Neural progenitor cell (in vitro differentiated cells): ENCODE measurements around the gene NADSYN1. TPM values are rescaled to one million over a fixed set of nuclear protein-coding genes. Genes with fewer than 3 reads are reported as not detected.
"Not testable (repeated sequence)": the region's sequence is repeated elsewhere in the genome, so short reads cannot be mapped to it uniquely, and the experiment has no call there.

ENCODE experiments used
- DNase-seq: peaks from one replicate; pipeline ENCODE4 v3.0.0-alpha.2; 2016; ENCODE audit warnings: low spot score
- H2AFZ ChIP-seq: fragments of 200-600 bp; sonication (generic); replicated peaks from 2 replicates; pipeline ENCODE4 v1.6.1; 2016; ENCODE audit warnings: antibody characterized with exemption
- H3F3A ChIP-seq: fragments of 200-600 bp; sonication (generic); 2 replicates; pipeline ENCODE4 v1.6.1; 2016; ENCODE audit warnings: antibody characterized with exemption, low read depth
- H3K27ac ChIP-seq: fragments of 200-600 bp; sonication (generic); 2 replicates; pipeline ENCODE4 v1.5.1; 2016; ENCODE audit warnings: mild to moderate bottlenecking
- H3K27me3 ChIP-seq: fragments of 200-600 bp; sonication (generic); 2 replicates; pipeline ENCODE4 v1.6.1; 2016; ENCODE audit warnings: mild to moderate bottlenecking, moderate library complexity
- H3K36me3 ChIP-seq: fragments of 200-600 bp; sonication (generic); 2 replicates; pipeline ENCODE4 v1.5.1; 2016
- H3K4me1 ChIP-seq: fragments of 200-600 bp; sonication (generic); 2 replicates; pipeline ENCODE4 v1.6.1; 2016; ENCODE audit warnings: mixed run types
- H3K4me2 ChIP-seq: fragments of 200-600 bp; sonication (generic); 2 replicates; pipeline ENCODE4 v1.6.1; 2016
- H3K4me3 ChIP-seq: fragments of 200-600 bp; sonication (generic); 2 replicates; pipeline ENCODE4 v1.5.1; 2016
- H3K79me2 ChIP-seq: fragments of 200-600 bp; sonication (generic); 2 replicates; pipeline ENCODE4 v1.6.1; 2016; ENCODE audit warnings: low read depth
- H3K9ac ChIP-seq: fragments of 200-600 bp; sonication (generic); 2 replicates; pipeline ENCODE4 v1.6.1; 2016
- H3K9me3 ChIP-seq: fragments of 200-600 bp; sonication (generic); 2 replicates; pipeline ENCODE4 v1.5.1; 2016; ENCODE audit warnings: low read depth
- H4K20me1 ChIP-seq: fragments of 200-600 bp; sonication (generic); 2 replicates; pipeline ENCODE4 v1.6.1; 2016; ENCODE audit warnings: low read depth
- H3K27ac Mint-ChIP-seq: 3 replicates; pipeline ENCODE4 v1.8.0; 2021; ENCODE audit warnings: mixed read lengths
- H3K27me3 Mint-ChIP-seq: 2 replicates; pipeline ENCODE4 v1.8.0; 2022; ENCODE audit warnings: low read depth, mild to moderate bottlenecking, inconsistent platforms, moderate library complexity, mixed read lengths; ENCODE audit not compliant: insufficient read depth
- H3K36me3 Mint-ChIP-seq: 3 replicates; pipeline ENCODE4 v1.8.0; 2021; ENCODE audit warnings: mixed read lengths
- H3K4me1 Mint-ChIP-seq: 3 replicates; pipeline ENCODE4 v1.8.0; 2021; ENCODE audit warnings: mixed read lengths
- H3K4me3 Mint-ChIP-seq: 3 replicates; pipeline ENCODE4 v1.8.0; 2021; ENCODE audit warnings: mild to moderate bottlenecking, moderate library complexity, mixed read lengths
- H3K9me3 Mint-ChIP-seq: 3 replicates; pipeline ENCODE4 v1.8.0; 2020; ENCODE audit warnings: mixed read lengths
- CTCF ChIP-seq: fragments of 200-600 bp; sonication (generic); IDR thresholded peaks from 2 replicates; pipeline ENCODE4 v1.5.1; 2017; ENCODE audit warnings: antibody characterized with exemption, mild to moderate bottlenecking
- EZH2 ChIP-seq: fragments of 200-600 bp; sonication (generic); IDR thresholded peaks from 2 replicates; pipeline ENCODE4 v1.6.1; 2017; ENCODE audit warnings: antibody characterized with exemption, mild to moderate bottlenecking, moderate library complexity
- EZH2phosphoT487 ChIP-seq: fragments of 200-600 bp; sonication (generic); IDR thresholded peaks from 2 replicates; pipeline ENCODE4 v1.6.1; 2017; ENCODE audit warnings: antibody characterized with exemption
- total RNA-seq: library from RNA; depleted of rRNA; stranded (reverse); fragments of >200 nt; gene quantifications from 2 replicates; pipeline ENCODE4 v1.2.3, GENCODE V29; 2015; ENCODE audit warnings: low replicate concordance

NADSYN1 gene
- total RNA-seq, 1 donor from 2014 or later, result 25.0 TPM

GRCh38 chr11:71527576-71528210 is 74.7 kb downstream of the NADSYN1 start:
- Histone ChIP-seq H3K79me2 (no peaks in the 10 kb centered on the region), H3K27ac (no peak overlapping the region), H3K4me3 (no peak overlapping the region), H2AFZ (no peak overlapping the region), H3K4me1 (no peaks in the 10 kb centered on the region), H3K9me3 (no peaks in the 10 kb centered on the region), H3K4me2 (no peak overlapping the region), H3K36me3 (no peaks in the 10 kb centered on the region), H4K20me1 (no peaks in the 10 kb centered on the region), H3K27me3 (no peaks in the 10 kb centered on the region), H3K9ac (no peak overlapping the region), H3F3A (no peaks in the 10 kb centered on the region)
- Mint-ChIP-seq H3K4me1 (peaks cover 7% of the 10 kb centered on the region), H3K27me3 (peaks cover 4% of the 10 kb centered on the region), H3K27ac (no peak overlapping the region), H3K4me3 (no peak overlapping the region), H3K36me3 (no peaks in the 10 kb centered on the region), H3K9me3 (no peaks in the 10 kb centered on the region)
- DNase-seq, result no peak
- no peak for TF ChIP-seq EZH2phosphoT487
- TF ChIP-seq CTCF, result no peak
- no peak for TF ChIP-seq EZH2

GRCh38 chr11:71530602-71531001 is 77.6 kb downstream of the NADSYN1 start:
- H2AFZ ChIP-seq, result no peak overlapping the region
- Mint-ChIP-seq H3K27ac (no peak overlapping the region), H3K4me3 (no peak overlapping the region), H3K27me3 (peaks cover 4% of the 10 kb centered on the region), H3K36me3 (no peaks in the 10 kb centered on the region), H3K9me3 (no peaks in the 10 kb centered on the region), H3K4me1 (peaks cover 7% of the 10 kb centered on the region)
- H3K4me3 ChIP-seq, result no peak overlapping the region
- no peak overlapping the region for H3K4me2 ChIP-seq
- no peak overlapping the region for H3K9ac ChIP-seq
- no peaks in the 10 kb centered on the region for H3F3A ChIP-seq
- no peaks in the 10 kb centered on the region for H3K4me1 ChIP-seq
- no peak overlapping the region for H3K27ac ChIP-seq
- TF ChIP-seq CTCF (no peak), EZH2phosphoT487 (no peak), EZH2 (no peak)
- no peaks in the 10 kb centered on the region for H3K27me3 ChIP-seq
- no peaks in the 10 kb centered on the region for H4K20me1 ChIP-seq
- no peaks in the 10 kb centered on the region for H3K9me3 ChIP-seq
- no peak for DNase-seq
- no peaks in the 10 kb centered on the region for H3K36me3 ChIP-seq
- H3K79me2 ChIP-seq, result no peaks in the 10 kb centered on the region

- H3K4me1 Mint-ChIP-seq, result no peaks in the 10 kb centered on the region
- TF ChIP-seq EZH2phosphoT487, result no peak
- no peak for TF ChIP-seq CTCF
- no peak for TF ChIP-seq EZH2
- Histone ChIP-seq H3K36me3 (no peaks in the 10 kb centered on the region), H3K4me3 (no peak overlapping the region), H3K79me2 (no peaks in the 10 kb centered on the region), H2AFZ (no peak overlapping the region), H4K20me1 (no peaks in the 10 kb centered on the region), H3K4me2 (no peak overlapping the region), H3K27me3 (no peaks in the 10 kb centered on the region), H3K9ac (no peak overlapping the region), H3K4me1 (no peaks in the 10 kb centered on the region), H3F3A (no peaks in the 10 kb centered on the region), H3K9me3 (no peaks in the 10 kb centered on the region), H3K27ac (no peak overlapping the region)
- H3K27ac Mint-ChIP-seq, result no peak overlapping the region
- no peak overlapping the region for H3K4me3 Mint-ChIP-seq
- H3K27me3 Mint-ChIP-seq, result peaks cover 4% of the 10 kb centered on the region
- no peak for DNase-seq
- H3K36me3 Mint-ChIP-seq, result no peaks in the 10 kb centered on the region
- H3K9me3 Mint-ChIP-seq, result no peaks in the 10 kb centered on the region
Measured at GRCh38 chr11:71532036-71532610, 79.1 kb downstream of the NADSYN1 start.

- H3K9ac ChIP-seq, H3K9me3 ChIP-seq, DNase-seq, H3K27ac Mint-ChIP-seq, H3K36me3 ChIP-seq, H3K4me3 ChIP-seq, H3K4me1 ChIP-seq, H3K27me3 ChIP-seq, H3K9me3 Mint-ChIP-seq, H4K20me1 ChIP-seq, H3K36me3 Mint-ChIP-seq, H3K79me2 ChIP-seq, H3K4me3 Mint-ChIP-seq, H3F3A ChIP-seq, H3K4me1 Mint-ChIP-seq, H2AFZ ChIP-seq, H3K27me3 Mint-ChIP-seq, H3K4me2 ChIP-seq, H3K27ac ChIP-seq: not testable (repeated sequence)
Measured at GRCh38 chr11:71534711-71535608, 82.0 kb downstream of the NADSYN1 start.
